Heart right ventricle (tissue), 16 donors: Measurements from ENCODE around the gene FBLN5. TPM values are rescaled to one million over a fixed set of nuclear protein-coding genes. Genes with fewer than 3 reads are reported as not detected.
A peak's percentile ranks its signal among the peaks of the same experiment; 100 is the strongest.

Source experiments
- ATAC-seq, 8 donors: fragments of 200-7000 bp; cut with Tn5 transposase; one replicate each; pipeline ENCODE4 v1.9.1; 2020; ENCODE audit warnings: mild to moderate bottlenecking in 8 of 8, moderate library complexity in 8 of 8, moderate number of reproducible peaks in 1 of 8
- DNase-seq, 2 donors: peaks; one replicate each; pipeline ENCODE4 v3.0.0-alpha.2; 2020
- H3K27ac ChIP-seq, 10 donors: fragments of 200-600 bp; sonication (generic) in 2 of 10; one replicate each; pipeline versions ENCODE4 v1.5.0 to v1.8.0; 2020 to 2022; ENCODE audit warnings: mild to moderate bottlenecking in 3 of 10
- H3K27me3 ChIP-seq, 7 donors: fragments of 200-600 bp; one replicate each; pipeline ENCODE4 v1.8.0; 2021 to 2022; ENCODE audit warnings: mild to moderate bottlenecking in 2 of 7
- H3K36me3 ChIP-seq, 9 donors: fragments of 200-600 bp; sonication (generic) in 1 of 9; one replicate each; pipeline versions ENCODE4 v1.5.0 to v1.8.0; 2020 to 2022; ENCODE audit warnings: mild to moderate bottlenecking in 2 of 9
- H3K4me1 ChIP-seq, 9 donors: fragments of 200-600 bp; sonication (generic) in 1 of 9; one replicate each; pipeline versions ENCODE4 v1.5.0 to v1.8.0; 2020 to 2022; ENCODE audit warnings: mild to moderate bottlenecking in 4 of 9
- H3K4me3 ChIP-seq, 10 donors: fragments of 200-600 bp; sonication (generic) in 2 of 10; one replicate each; pipeline versions ENCODE4 v1.5.0 to v1.8.0; 2020 to 2022; ENCODE audit warnings: mild to moderate bottlenecking in 7 of 10, moderate library complexity in 2 of 10
- H3K9me3 ChIP-seq, 11 donors: fragments of 200-600 bp in 10 of 11; sonication (generic) in 2 of 11; one replicate each; pipeline versions ENCODE4 v1.5.0 to v1.8.0; 2013 to 2022; ENCODE audit warnings: mild to moderate bottlenecking in 2 of 11, control low read depth in 1 of 11, moderate library complexity in 1 of 11
- CTCF ChIP-seq, 9 donors: fragments of 200-600 bp; sonication (generic) in 2 of 9; IDR thresholded peaks; one replicate each; pipeline versions ENCODE4 v1.5.0 to v1.8.0; 2021 to 2022; ENCODE audit warnings: antibody characterized with exemption in 9 of 9, mild to moderate bottlenecking in 5 of 9, moderate library complexity in 1 of 9
- WGBS, 2 donors: extraction: QIAGEN DNeasy Blood & Tissue Kit; methylation state at CpG; one replicate each; pipeline ENCODE4 v1.1.7; 2013; ENCODE audit warnings: inconsistent platforms in 1 of 2; 5-methylcytosine and 5-hydroxymethylcytosine counted together
- intact Hi-C, 10 donors: fragments of 100-400 bp; cut with DNase I; formaldehyde crosslinking; loops; one replicate each; pipeline versions ENCODE4 v1.11.1 to v1.14.2; 2022
- polyA plus RNA-seq, 2 donors: library from polyadenylated mRNA; stranded (reverse); fragments of 200-250 nt; gene quantifications; one replicate each; pipeline ENCODE4 v1.2.3, GENCODE V29; 2013
- total RNA-seq, 10 donors: library from RNA; stranded (reverse); fragmentation: NEBNext Ultra II Directional in 3 of 10; extraction: Animal tissue kit (Norgen Biotek cat#: 25700) in 3 of 10; gene quantifications; one replicate each; pipeline versions ENCODE4 v1.2.1 to v1.2.4, GENCODE V29; 2021 to 2023
- donor health status: Arrhythmogenic right ventricular cardiomyopathy.
- donor health status: ischemic (EF 13 %, LVEDD 7.1; RV severe dilation, severe dysfunction).
- donor health status: healthy with polysubstance abuse.
- donor health status: DM: no; HTN: yes; CAD: no.
- donor health status: DM: no; HTN: no; CAD: no.
- donor health status: ischemic (EF 25% LVEDD 6.9; RV normal size, moderate dysfunction).
- donor health status: ischemic (EF 25% LVEDD 5.7; RV mildly dilated, moderate dysfunction).
- donor health status: healthy.
- donor health status: DM: yes; HTN: yes; CAD: no.
- donor health status: Ischemic cardiomyopathy.
- donor health status: ischemic (EF 35%, LVEDD 5.7; RV mildly dilated, moderate dysfunction).
- donor health status: nonischemic (EF 11% LVEDD 7.7; RV severe dilation, severe dysfunction).
- donor health status: DM: yes; HTN: yes; CAD: no.
- donor health status: PGD.
- donor health status: ischemic (EF 29% LVEDD 5.4; RV normal size, mild dysfunction).
- donor health status: nonischemic (EF 23%, LVEDD 6.1; RV moderate dilation, normal function).

The FBLN5 gene
- total and polyA plus RNA-seq, 12 donors = 25.3 to 91.5 (median 41.7) TPM

GRCh38 chr14:91918186-91918883, 29.2 kb downstream of the FBLN5 start:
- H3K36me3 ChIP-seq = peaks cover 0 to 8% (median 0%) of the 10 kb centered on the region in 9 donors
- WGBS, 2 donors = 58 to 60% methylated on average over 5 of the region's 5 CpGs
- intact Hi-C loops = no loop called here

GRCh38 chr14:91912035-91912434, 35.5 kb downstream of the FBLN5 start:
- DNase-seq = no peak
- Histone ChIP-seq H3K9me3 (peaks cover 0 to 9% (median 0%) of the 10 kb centered on the region in 11 donors), H3K4me1 (peaks cover 0 to 13% (median 6%) of the 10 kb centered on the region in 9 donors), H3K27ac (no peak overlapping the region), H3K36me3 (peaks cover 0 to 8% (median 0%) of the 10 kb centered on the region in 9 donors), H3K27me3 (no peaks in the 10 kb centered on the region), H3K4me3 (no peak overlapping the region)
- TF ChIP-seq CTCF (IDR thresholded peaks at IDR 0.05) = no peak
- intact Hi-C loops = loop anchor here in 8 of 10 donors (5.0 kb wide), 2 partner anchors 260 to 265 kb away; no protein-coding TSS in a partner anchor
- WGBS, 2 donors = 76 to 83% methylated on average over 5 of the region's 5 CpGs
- ATAC-seq = no peak

More at GRCh38 chr14:91918186-91918883, 29.2 kb downstream of the FBLN5 start:
- peak in 3 of 8 donors; percentile 24 to 37 (median 34) for ATAC-seq
- H3K4me3 ChIP-seq = no peak overlapping the region
- no peak for TF ChIP-seq CTCF (IDR thresholded peaks at IDR 0.05)
- H3K9me3 ChIP-seq = peaks cover 0 to 9% (median 0%) of the 10 kb centered on the region in 11 donors
- peak overlapping the region in 7 of 10 donors; percentile 23 to 82 (median 58) for H3K27ac ChIP-seq
- no peaks in the 10 kb centered on the region for H3K27me3 ChIP-seq
- DNase-seq = no peak
- H3K4me1 ChIP-seq = peaks cover 0 to 43% (median 4%) of the 10 kb centered on the region in 9 donors

- Histone ChIP-seq H3K36me3 (peaks cover 0 to 6% (median 0%) of the 10 kb centered on the region in 9 donors), H3K4me3 (no peak overlapping the region), H3K27ac (no peak overlapping the region), H3K4me1 (peaks cover 0 to 13% (median 6%) of the 10 kb centered on the region in 9 donors), H3K9me3 (peaks cover 0 to 10% (median 0%) of the 10 kb centered on the region in 11 donors), H3K27me3 (no peaks in the 10 kb centered on the region)
- TF ChIP-seq CTCF (IDR thresholded peaks at IDR 0.05) = peak in 7 of 9 donors; percentile 38 to 64 (median 59)
- 36 to 38% methylated on average over 9 of the region's 9 CpGs for WGBS, 2 donors
- intact Hi-C loops = loop anchor here in 9 of 10 donors (1.0 to 5.0 kb wide), 3 partner anchors 259 to 264 kb away; no protein-coding TSS in a partner anchor
- DNase-seq (no peak), ATAC-seq (peak; percentile 47 to 85 (median 68))
These were observed 35.9 kb downstream of the FBLN5 start for GRCh38 chr14:91911474-91912032.

- no peak overlapping the region for H3K27ac ChIP-seq
- H3K27me3 ChIP-seq = peaks cover 0 to 6% (median 0%) of the 10 kb centered on the region in 7 donors
- peaks cover 0 to 13% (median 7%) of the 10 kb centered on the region in 9 donors for H3K4me1 ChIP-seq
- H3K9me3 ChIP-seq = peaks cover 0 to 8% (median 0%) of the 10 kb centered on the region in 11 donors
- H3K36me3 ChIP-seq = no peaks in the 10 kb centered on the region
- H3K4me3 ChIP-seq = no peak overlapping the region
- intact Hi-C loops = loop anchor here in 8 of 10 donors (5.0 kb wide), 2 partner anchors 258 to 263 kb away; no protein-coding TSS in a partner anchor
- DNase-seq = no peak
- no peak for TF ChIP-seq CTCF (IDR thresholded peaks at IDR 0.05)
- WGBS, 2 donors = 87 to 92% methylated on average over 9 of the region's 9 CpGs
- no peak for ATAC-seq
These were observed 37.3 kb downstream of the FBLN5 start for GRCh38 chr14:91910196-91910595.
